SK-N-MC (cell line): ENCODE measurements around the gene OCLN.
"Not testable (repeated sequence)": the region's sequence is repeated elsewhere in the genome, so short reads cannot be mapped to it uniquely, and the experiment has no call there.

Experiments
- DNase-seq: peaks from one replicate; pipeline ENCODE4 v3.0.0-alpha.2; 2011; ENCODE audit warnings: low read depth, low spot score
- H3K27ac ChIP-seq: fragments of 200-600 bp; sonication (generic); 2 replicates; pipeline ENCODE4 v1.5.1; 2016; ENCODE audit warnings: mixed run types
- H3K36me3 ChIP-seq: fragments of 200-600 bp; sonication (generic); 2 replicates; pipeline ENCODE4 v1.6.1; 2017; ENCODE audit warnings: antibody characterized with exemption, low read length, mixed read lengths; ENCODE audit not compliant: insufficient read depth
- H3K4me3 ChIP-seq: fragments of 200-600 bp; sonication (generic); 2 replicates; pipeline ENCODE4 v1.5.1; 2016
- H3K9ac ChIP-seq: fragments of 200-600 bp; sonication (generic); 2 replicates; pipeline ENCODE4 v1.8.0; 2017; ENCODE audit warnings: mixed run types, mixed read lengths; ENCODE audit not compliant: insufficient read length
- H3K9me3 ChIP-seq: fragments of 200-600 bp; sonication (generic); 2 replicates; pipeline ENCODE4 v1.6.1; 2017; ENCODE audit warnings: low read depth, mild to moderate bottlenecking, antibody characterized with exemption, low read length, moderate library complexity, mixed read lengths
- EZH2 ChIP-seq: fragments of 200-600 bp; sonication (generic); IDR thresholded peaks from one replicate; pipeline ENCODE4 v1.6.1; 2017; ENCODE audit warnings: antibody characterized with exemption
- FOXP2 ChIP-seq: optimal IDR thresholded peaks from 2 replicates; pipeline ENCODE3; 2011; ENCODE audit warnings: mild to moderate bottlenecking, moderate library complexity; ENCODE audit not compliant: insufficient read depth; ENCODE audit errors: extremely low read length, control extremely low read depth
- POLR2AphosphoS5 ChIP-seq: IDR thresholded peaks from 2 replicates; pipeline ENCODE4 v1.6.1; 2012; ENCODE audit warnings: mild to moderate bottlenecking, low read depth, low read length, borderline replicate concordance

OCLN gene

DNA sequence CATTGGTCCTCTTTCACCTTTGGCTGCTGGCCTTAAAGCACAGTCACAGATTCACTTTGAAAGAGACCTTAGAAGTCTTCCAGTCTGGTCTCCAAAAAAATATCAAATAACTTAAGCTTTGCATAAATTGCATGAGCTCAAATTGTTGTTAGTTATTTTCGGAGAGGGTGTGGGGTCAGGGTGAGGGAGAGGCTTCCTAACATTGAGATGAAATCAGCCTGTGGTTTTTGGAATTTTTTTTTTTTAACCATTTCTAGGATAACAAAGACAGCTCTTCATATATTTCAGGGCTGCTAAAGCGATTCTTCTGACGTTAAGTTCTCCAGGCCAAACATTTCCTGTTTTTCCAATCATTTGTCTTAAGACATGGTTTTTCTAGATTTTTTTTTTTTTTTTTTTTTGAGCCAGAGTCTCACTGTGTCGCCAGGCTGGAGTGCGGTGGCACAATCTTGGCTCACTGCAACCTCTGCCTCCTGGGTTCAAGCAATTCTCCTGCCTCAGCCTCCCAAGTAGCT is 4.5 kb downstream of the OCLN start:
- Histone ChIP-seq H3K36me3 (no peaks in the 10 kb centered on the region), H3K9ac (no peak overlapping the region), H3K27ac (peak overlapping the region; percentile 21; the same call in 1 of the 2 replicates), H3K9me3 (no peaks in the 10 kb centered on the region), H3K4me3 (no peak overlapping the region)
- no peak for DNase-seq
- TF ChIP-seq FOXP2: no peak
- TF ChIP-seq EZH2: no peak
- TF ChIP-seq POLR2AphosphoS5: no peak

DNA sequence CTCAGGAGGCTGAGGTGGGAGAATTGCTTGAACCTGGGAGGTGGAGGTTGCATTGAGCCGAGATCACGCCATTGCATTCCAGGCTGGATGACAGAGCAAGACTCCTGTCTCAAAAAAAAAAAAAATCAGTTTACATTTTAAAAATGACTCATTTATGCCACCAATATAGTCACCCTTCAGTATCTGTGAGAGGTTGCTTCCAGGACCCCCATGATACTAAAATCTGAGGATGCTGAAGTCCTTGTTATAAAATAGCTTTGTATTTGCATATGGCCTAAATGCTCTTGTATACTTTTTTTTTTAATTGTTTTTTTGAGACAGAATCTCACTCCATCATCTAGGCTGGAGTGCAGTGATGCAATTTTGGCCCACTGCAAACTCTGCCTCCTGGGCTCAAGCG is 5.8 kb downstream of the OCLN start:
- no peak overlapping the region for H3K27ac ChIP-seq

DNA sequence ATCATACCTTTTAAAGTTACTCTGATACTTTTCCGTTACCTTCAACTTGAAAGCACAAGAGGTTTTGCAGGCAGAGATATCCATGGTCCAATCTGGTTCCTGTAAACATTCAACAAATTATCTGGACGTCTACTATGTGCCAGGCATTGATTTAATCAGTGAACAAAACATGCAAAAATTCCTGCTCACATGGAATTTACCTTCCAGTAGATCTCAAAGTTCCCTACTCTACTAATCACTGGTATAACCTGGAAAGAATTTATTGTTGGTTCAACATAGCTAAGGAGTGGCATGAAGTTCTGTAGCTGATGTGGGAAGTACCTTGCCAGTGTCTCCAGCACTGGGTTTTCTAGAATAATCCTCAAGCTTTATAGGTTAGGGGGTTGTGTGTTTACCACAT is 9.8 kb downstream of the OCLN start:
- TF ChIP-seq EZH2: no peak
- no peak for TF ChIP-seq FOXP2
- no peak for TF ChIP-seq POLR2AphosphoS5
- Histone ChIP-seq H3K36me3 (peaks cover 17% of the 10 kb centered on the region), H3K27ac (no peak overlapping the region), H3K9ac (no peak overlapping the region), H3K4me3 (no peak overlapping the region), H3K9me3 (no peaks in the 10 kb centered on the region)
- no peak for DNase-seq

More for the DNA sequence above, 5.8 kb downstream of the OCLN start:
- no peak overlapping the region for H3K9ac ChIP-seq
- no peaks in the 10 kb centered on the region for H3K9me3 ChIP-seq
- no peak for TF ChIP-seq POLR2AphosphoS5
- no peak for TF ChIP-seq EZH2
- TF ChIP-seq FOXP2: no peak
- DNase-seq: no peak
- no peak overlapping the region for H3K4me3 ChIP-seq
- no peaks in the 10 kb centered on the region for H3K36me3 ChIP-seq

DNA sequence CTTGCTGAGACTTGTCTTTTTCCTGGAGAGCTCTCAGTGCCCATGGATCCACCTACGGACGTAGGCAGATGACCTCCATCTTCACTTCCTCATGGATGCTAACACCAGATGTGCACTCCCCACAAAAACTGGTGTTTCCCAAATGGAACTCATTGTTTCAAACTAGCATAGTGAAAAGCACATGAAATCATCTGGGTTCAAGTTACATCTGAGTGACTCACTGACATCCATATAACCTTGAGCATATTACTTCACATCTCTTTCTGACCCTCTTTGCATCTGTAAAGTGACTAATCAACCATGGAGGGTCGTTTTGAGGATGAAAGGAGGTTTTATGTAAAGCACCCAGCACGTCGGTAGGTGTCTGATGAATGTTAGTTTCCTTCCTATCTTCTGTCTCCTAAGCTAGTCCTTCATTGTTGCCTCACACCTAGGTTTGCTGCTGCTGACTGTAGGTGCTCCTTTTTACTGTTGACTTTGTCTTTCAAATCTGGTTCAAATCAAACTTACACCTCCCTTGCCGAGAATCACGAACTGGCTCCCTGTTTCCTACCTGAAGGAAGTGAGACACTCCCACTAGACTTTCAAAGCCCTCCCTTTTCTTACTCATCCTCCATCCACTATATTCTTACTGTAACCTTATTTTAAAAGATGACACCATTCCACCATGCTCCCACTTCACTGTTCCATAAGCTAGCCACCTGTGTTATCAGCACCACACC is 10.3 kb downstream of the OCLN start:
- H3K9me3 ChIP-seq: no peaks in the 10 kb centered on the region
- no peak overlapping the region for H3K9ac ChIP-seq
- H3K27ac ChIP-seq: no peak overlapping the region
- no peak for DNase-seq
- TF ChIP-seq FOXP2 (no peak), EZH2 (no peak), POLR2AphosphoS5 (no peak)
- H3K4me3 ChIP-seq: no peak overlapping the region
- peaks cover 17% of the 10 kb centered on the region for H3K36me3 ChIP-seq

DNA sequence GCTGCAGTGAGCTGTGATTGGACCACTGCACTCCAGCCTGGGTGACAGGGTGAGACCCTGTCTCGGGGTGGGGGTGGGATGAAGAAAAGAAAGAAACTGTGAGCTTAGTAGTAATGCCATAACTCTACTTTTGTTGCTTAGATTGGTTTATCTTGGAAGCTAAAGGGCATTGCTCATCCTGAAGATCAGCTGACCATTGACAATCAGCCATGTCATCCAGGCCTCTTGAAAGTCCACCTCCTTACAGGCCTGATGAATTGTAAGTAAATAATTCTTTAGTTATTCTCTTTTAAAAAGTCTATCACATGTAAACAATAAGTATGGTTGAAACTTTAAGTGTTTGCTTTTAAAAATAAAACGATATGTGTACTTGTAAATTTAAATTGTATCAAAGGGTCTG is 11.4 kb downstream of the OCLN start:
- no peak overlapping the region for H3K27ac ChIP-seq
- DNase-seq: no peak
- no peak for TF ChIP-seq EZH2
- TF ChIP-seq FOXP2: no peak
- no peak for TF ChIP-seq POLR2AphosphoS5

DNA sequence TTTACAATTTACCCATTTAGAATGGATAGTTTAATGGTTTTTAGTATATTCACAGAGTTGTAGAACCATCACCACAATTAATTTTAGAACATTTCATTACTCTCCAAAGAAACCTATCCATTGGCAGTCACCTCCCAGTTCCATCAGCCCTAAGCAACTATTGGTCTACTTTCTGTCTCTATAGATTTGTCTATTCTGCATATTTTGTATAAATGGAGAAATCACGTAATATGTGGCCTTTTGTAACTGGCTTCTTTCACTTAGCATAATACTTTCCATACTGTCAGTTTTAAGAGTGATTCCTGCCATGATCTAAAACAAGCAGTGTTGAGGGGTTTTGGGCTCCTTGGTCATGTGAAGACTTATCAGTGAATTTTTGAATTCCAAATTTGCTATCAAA is 12.7 kb downstream of the OCLN start:
- H3K4me3 ChIP-seq: no peak overlapping the region
- H3K9me3 ChIP-seq: no peaks in the 10 kb centered on the region
- H3K36me3 ChIP-seq: peaks cover 35% of the 10 kb centered on the region
- no peak overlapping the region for H3K9ac ChIP-seq
- DNase-seq: no peak
- no peak for TF ChIP-seq POLR2AphosphoS5
- TF ChIP-seq FOXP2: no peak
- no peak for TF ChIP-seq EZH2
- no peak overlapping the region for H3K27ac ChIP-seq

More for the DNA sequence above, 11.4 kb downstream of the OCLN start:
- Histone ChIP-seq H3K9me3 (no peaks in the 10 kb centered on the region), H3K4me3 (no peak overlapping the region), H3K36me3 (peaks cover 23% of the 10 kb centered on the region), H3K9ac (no peak overlapping the region)

DNA sequence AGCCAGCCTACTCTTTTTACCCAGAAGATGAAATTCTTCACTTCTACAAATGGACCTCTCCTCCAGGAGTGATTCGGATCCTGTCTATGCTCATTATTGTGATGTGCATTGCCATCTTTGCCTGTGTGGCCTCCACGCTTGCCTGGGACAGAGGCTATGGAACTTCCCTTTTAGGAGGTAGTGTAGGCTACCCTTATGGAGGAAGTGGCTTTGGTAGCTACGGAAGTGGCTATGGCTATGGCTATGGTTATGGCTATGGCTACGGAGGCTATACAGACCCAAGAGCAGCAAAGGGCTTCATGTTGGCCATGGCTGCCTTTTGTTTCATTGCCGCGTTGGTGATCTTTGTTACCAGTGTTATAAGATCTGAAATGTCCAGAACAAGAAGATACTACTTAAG is 16.6 kb downstream of the OCLN start:
- Histone ChIP-seq H3K9ac (no peak overlapping the region), H3K27ac (no peak overlapping the region), H3K36me3 (peaks cover 53% of the 10 kb centered on the region), H3K9me3 (no peaks in the 10 kb centered on the region), H3K4me3 (no peak overlapping the region)
- TF ChIP-seq EZH2 (no peak), POLR2AphosphoS5 (no peak), FOXP2 (no peak)
- no peak for DNase-seq

DNA sequence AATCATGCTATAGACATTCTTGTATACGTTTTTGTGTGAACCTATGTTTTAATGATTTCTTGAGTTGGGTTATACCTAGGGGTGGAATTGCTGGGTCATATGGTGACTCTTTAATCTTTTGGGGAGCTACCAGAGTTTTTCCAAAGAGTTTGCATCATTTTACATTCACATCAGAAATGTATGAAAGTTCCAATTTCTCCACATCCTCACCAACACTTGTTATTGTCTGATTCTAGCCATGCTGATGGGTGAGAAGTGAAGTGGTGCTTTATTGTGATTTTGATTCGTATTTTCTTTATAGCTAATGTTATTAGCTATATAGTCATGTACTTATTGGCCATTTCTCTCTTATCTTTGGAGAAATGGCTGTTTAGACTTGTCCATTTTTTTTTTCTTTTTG is 18.1 kb downstream of the OCLN start:
- Histone ChIP-seq H3K9me3 (no peaks in the 10 kb centered on the region), H3K9ac (no peak overlapping the region), H3K36me3 (peaks cover 48% of the 10 kb centered on the region), H3K27ac (no peak overlapping the region), H3K4me3 (no peak overlapping the region)
- no peak for DNase-seq
- no peak for TF ChIP-seq EZH2

DNA sequence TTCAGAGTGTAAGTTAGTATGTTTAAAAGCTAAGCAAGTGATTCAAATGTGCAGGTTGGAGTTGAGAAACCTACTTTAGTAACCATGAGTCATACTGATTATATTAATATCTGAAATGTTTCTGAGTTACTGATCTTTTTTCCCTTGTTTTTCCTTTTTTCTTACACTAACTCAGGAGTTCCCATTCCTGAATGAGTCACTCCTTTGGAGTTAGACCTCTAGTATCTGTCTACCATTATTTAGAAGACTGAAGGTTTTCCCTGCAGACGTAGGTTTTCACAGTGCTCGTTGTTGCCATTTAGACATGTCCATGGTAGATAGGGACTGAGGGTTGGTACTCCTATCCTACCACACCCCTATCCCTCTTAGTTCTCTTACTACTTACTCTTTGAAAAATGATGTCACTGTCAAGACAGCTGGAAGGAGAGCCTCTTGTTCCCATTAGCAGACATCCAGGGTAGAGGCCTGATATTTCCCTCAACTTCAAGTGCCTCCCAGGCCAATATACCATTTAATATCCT is 20.2 kb downstream of the OCLN start:
- Histone ChIP-seq H3K9me3 (no peaks in the 10 kb centered on the region), H3K27ac (peak overlapping the region; percentile 16; the same call in 1 of the 2 replicates), H3K4me3 (no peak overlapping the region), H3K9ac (no peak overlapping the region), H3K36me3 (peaks cover 35% of the 10 kb centered on the region)
- no peak for DNase-seq
- no peak for TF ChIP-seq EZH2
- TF ChIP-seq FOXP2: no peak
- no peak for TF ChIP-seq POLR2AphosphoS5

DNA sequence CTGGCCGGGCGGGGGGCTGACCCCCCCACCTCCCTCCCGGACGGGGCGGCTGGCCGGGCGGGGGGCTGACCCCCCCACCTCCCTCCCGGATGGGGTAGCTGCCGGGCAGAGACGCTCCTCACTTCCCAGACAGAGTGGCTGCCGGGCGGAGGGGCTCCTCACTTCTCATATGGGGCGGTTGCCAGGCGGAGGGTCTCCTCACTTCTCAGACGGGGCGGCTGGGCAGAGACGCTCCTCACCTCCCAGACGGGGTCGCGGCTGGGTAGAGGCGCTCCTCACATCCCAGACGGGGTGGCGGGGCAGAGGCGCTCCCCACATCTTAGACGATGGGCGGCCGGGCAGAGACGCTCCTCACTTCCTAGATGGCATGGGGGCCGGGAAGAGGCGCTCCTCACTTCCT is 23.0 kb downstream of the OCLN start:
- H3K36me3 ChIP-seq: peaks cover 15% of the 10 kb centered on the region
- not testable (repeated sequence) for H3K27ac ChIP-seq, DNase-seq, H3K9ac ChIP-seq, H3K4me3 ChIP-seq, H3K9me3 ChIP-seq
